Tibial nerve (tissue), 4 donors: Measurements from ENCODE around the gene BCR. TPM values are rescaled to one million over a fixed set of nuclear protein-coding genes. Genes with fewer than 3 reads are reported as not detected.

Source experiments
- DNase-seq, 2 donors: peaks; one replicate each; pipeline ENCODE4 v3.0.0-alpha.2; 2019; ENCODE audit warnings: low spot score in 2 of 2
- H3K27ac ChIP-seq, 4 donors: fragments of 200-600 bp; sonication (generic) in 3 of 4; one replicate each; pipeline ENCODE4 v1.5.1; 2017 to 2019; ENCODE audit warnings: mild to moderate bottlenecking in 1 of 4
- H3K27me3 ChIP-seq, 2 donors: fragments of 200-600 bp; sonication (generic) in 1 of 2; one replicate each; pipeline versions ENCODE4 v1.5.1 to v1.6.0; 2017 to 2019
- H3K36me3 ChIP-seq, 3 donors: fragments of 200-600 bp; sonication (generic); one replicate each; pipeline ENCODE4 v1.5.1; 2018 to 2019
- H3K4me1 ChIP-seq, 4 donors: fragments of 200-600 bp; sonication (generic) in 3 of 4; one replicate each; pipeline ENCODE4 v1.5.1; 2017 to 2019
- H3K4me3 ChIP-seq, 4 donors: fragments of 200-600 bp; sonication (generic) in 3 of 4; one replicate each; pipeline ENCODE4 v1.5.1; 2017 to 2019; ENCODE audit warnings: mild to moderate bottlenecking in 1 of 4, moderate library complexity in 1 of 4
- H3K9me3 ChIP-seq, 4 donors: fragments of 200-600 bp; sonication (generic) in 3 of 4; one replicate each; pipeline ENCODE4 v1.5.1; 2017 to 2019
- CTCF ChIP-seq, 5 experiments: fragments of 200-600 bp in 3 of 5; fragments of 450-650 bp in 2 of 5; sonication (generic) in 3 of 5; IDR thresholded peaks; one replicate each; pipeline ENCODE4 v1.5.1; 2016 to 2019; ENCODE audit warnings: antibody characterized with exemption in 5 of 5, mild to moderate bottlenecking in 3 of 5, moderate library complexity in 2 of 5
- EP300 ChIP-seq, 2 donors: sonication (generic); formaldehyde crosslinking; IDR thresholded peaks; one replicate each; pipeline ENCODE4 v1.6.1; 2017; ENCODE audit warnings: antibody characterized with exemption in 2 of 2, mild to moderate bottlenecking in 1 of 2
- POLR2A ChIP-seq, 2 donors: fragments of 450-650 bp; IDR thresholded peaks; one replicate each; pipeline ENCODE4 v1.6.1; 2017; ENCODE audit warnings: antibody characterized with exemption in 2 of 2, mild to moderate bottlenecking in 2 of 2, moderate library complexity in 2 of 2
- WGBS, 2 donors: methylation state at CpG; one replicate each; pipeline ENCODE4 v1.1.5; 2018; 5-methylcytosine and 5-hydroxymethylcytosine counted together
- total RNA-seq, 4 donors: library from RNA; depleted of rRNA; stranded (reverse); fragments of >200 nt; gene quantifications; one replicate each; pipeline ENCODE4 v1.1.0, GENCODE V29; 2016

Gene BCR
- total RNA-seq, 4 donors from 2014 or later: 99.0 to 174 (median 120) TPM

GRCh38 chr22:23357053-23357452, 176.7 kb downstream of the BCR start:
- Histone ChIP-seq H3K27me3 (no peaks in the 10 kb centered on the region), H3K9me3 (no peaks in the 10 kb centered on the region), H3K27ac (no peak overlapping the region), H3K4me3 (no peak overlapping the region), H3K36me3 (no peaks in the 10 kb centered on the region), H3K4me1 (no peaks in the 10 kb centered on the region)
- DNase-seq: no peak
- WGBS, 2 donors: 36 to 46% methylated on average over 14 of the region's 14 CpGs
- no peak for TF ChIP-seq POLR2A (IDR thresholded peaks at IDR 0.05)
- TF ChIP-seq CTCF (IDR thresholded peaks at IDR 0.05): no peak
- peak in 1 of 2 donors; percentile 8 for TF ChIP-seq EP300 (IDR thresholded peaks at IDR 0.05)

- Histone ChIP-seq H3K27ac (no peak overlapping the region), H3K9me3 (no peaks in the 10 kb centered on the region), H3K4me1 (no peaks in the 10 kb centered on the region), H3K27me3 (no peaks in the 10 kb centered on the region), H3K36me3 (no peaks in the 10 kb centered on the region), H3K4me3 (no peak overlapping the region)
- 70% methylated on average over 5 of the region's 5 CpGs for WGBS, 2 donors
- no peak for TF ChIP-seq EP300 (IDR thresholded peaks at IDR 0.05)
- TF ChIP-seq CTCF (IDR thresholded peaks at IDR 0.05): no peak
- TF ChIP-seq POLR2A (IDR thresholded peaks at IDR 0.05): no peak
- DNase-seq: no peak
Measured at GRCh38 chr22:23359583-23360123, 179.3 kb downstream of the BCR start.

DNA sequence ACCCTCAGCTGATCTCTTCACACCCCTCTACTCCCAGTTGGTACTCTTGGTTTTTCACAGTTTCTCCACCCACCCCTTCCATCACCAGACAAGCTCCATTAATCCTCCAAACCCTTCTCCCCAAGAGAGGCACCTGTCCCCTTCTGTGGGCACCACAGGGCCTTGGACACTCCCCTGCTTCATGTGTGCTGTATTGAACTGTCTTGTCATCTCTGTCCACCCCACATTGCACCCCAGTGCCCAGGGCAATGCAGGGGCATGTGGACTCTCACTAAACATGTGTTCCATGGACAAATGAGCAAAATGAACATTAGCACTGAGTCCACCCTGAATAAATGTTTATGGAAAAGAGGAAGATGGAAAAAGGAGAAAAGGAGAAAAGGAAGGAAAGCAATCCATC, 181.4 kb downstream of the BCR start:
- H3K9me3 ChIP-seq: no peaks in the 10 kb centered on the region
- TF ChIP-seq CTCF (IDR thresholded peaks at IDR 0.05): no peak
- no peaks in the 10 kb centered on the region for H3K4me1 ChIP-seq
- no peaks in the 10 kb centered on the region for H3K27me3 ChIP-seq
- no peak for DNase-seq
- H3K36me3 ChIP-seq: no peaks in the 10 kb centered on the region
- no peak overlapping the region for H3K4me3 ChIP-seq
- no peak overlapping the region for H3K27ac ChIP-seq

DNA sequence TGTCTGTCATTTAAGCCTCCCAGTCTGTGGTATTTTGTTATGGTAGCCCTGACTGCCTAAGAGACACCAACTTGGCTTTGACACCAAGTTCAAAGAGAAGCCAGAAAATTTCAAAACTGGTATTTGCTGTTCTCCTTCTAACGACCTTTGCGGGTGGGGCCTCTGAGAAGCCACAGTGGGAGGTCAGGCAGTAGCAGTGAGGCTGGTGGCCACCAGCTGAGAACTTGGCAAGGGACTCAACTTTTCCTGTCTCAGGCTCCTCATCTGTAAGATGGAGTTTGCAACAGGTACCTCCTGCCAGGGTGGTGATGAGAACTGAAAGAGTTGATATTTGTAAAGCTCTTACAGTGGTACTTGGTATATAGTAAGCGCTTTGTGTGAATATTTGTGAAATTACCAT, 183.4 kb downstream of the BCR start:
- DNase-seq: no peak
- Histone ChIP-seq H3K27ac (no peak overlapping the region), H3K36me3 (no peaks in the 10 kb centered on the region), H3K4me3 (no peak overlapping the region), H3K27me3 (no peaks in the 10 kb centered on the region), H3K4me1 (no peaks in the 10 kb centered on the region), H3K9me3 (no peaks in the 10 kb centered on the region)
- TF ChIP-seq EP300 (IDR thresholded peaks at IDR 0.05) (no peak), POLR2A (IDR thresholded peaks at IDR 0.05) (no peak), CTCF (IDR thresholded peaks at IDR 0.05) (no peak)
- WGBS, 2 donors: 59 to 68% methylated on average over 3 of the region's 3 CpGs

DNA sequence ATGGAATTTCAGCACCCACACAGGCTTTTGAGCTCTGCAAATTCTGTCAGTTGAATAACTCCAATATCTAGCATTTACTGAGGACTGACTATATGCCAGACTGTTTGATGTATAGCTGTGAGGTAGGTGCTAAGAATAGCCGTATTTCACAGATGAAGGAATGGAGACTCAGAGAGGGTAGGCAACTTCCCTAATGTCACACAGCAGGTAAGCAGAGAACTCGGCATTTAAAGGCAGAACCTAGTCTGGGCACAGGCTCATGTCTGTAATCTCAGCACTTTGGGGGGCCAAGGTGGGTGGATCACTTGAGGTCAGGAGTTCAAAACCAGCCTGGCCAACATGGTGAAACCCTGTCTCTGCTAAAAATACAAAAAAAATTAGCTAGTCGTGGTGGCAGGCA, 184.1 kb downstream of the BCR start:
- no peak for DNase-seq
- Histone ChIP-seq H3K36me3 (no peaks in the 10 kb centered on the region), H3K4me3 (no peak overlapping the region), H3K9me3 (no peaks in the 10 kb centered on the region), H3K27me3 (no peaks in the 10 kb centered on the region), H3K27ac (no peak overlapping the region), H3K4me1 (no peaks in the 10 kb centered on the region)
- 60 to 83% methylated on average over 3 of the region's 3 CpGs for WGBS, 2 donors
- TF ChIP-seq POLR2A (IDR thresholded peaks at IDR 0.05) (no peak), CTCF (IDR thresholded peaks at IDR 0.05) (no peak), EP300 (IDR thresholded peaks at IDR 0.05) (no peak)
